NCI-H345 treated with DMSO at 0.1 percent for 48 hours (cell line): ENCODE data around the gene TEDC1.

ENCODE experiments used
- DNase-seq: peaks from one replicate; lab custom pipeline; 2025; ENCODE audit not compliant: unreplicated experiment; lab: John Stamatoyannopoulos, UW

Gene TEDC1

GRCh38 chr14:105456736-105457617 is 34.1 kb upstream of the TEDC1 start:
- no peak for DNase-seq

GRCh38 chr14:105458010-105458409 is 33.0 kb upstream of the TEDC1 start:
- DNase-seq: no peak

DNA sequence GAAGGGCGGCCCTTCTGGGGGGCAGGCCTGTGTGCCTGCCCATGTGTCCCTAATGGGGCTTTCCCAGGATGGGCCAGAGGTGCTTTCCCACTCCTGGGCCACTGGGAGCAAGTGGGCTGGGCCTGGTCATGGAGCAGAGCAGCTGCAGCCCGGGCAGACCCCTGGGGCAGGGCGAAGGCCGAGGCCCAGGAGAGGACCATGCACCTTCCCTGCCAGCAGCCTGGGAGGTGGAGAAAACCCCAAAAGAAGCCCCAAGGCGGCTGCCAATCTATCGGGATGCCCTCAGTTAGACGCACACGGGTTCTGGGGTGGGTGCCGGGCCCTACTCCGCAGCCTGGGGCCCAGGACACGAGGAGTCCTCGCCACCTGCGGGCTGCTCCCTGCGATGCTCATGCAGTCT is 32.5 kb upstream of the TEDC1 start:
- no peak for DNase-seq

GRCh38 chr14:105460116-105460515 is 30.9 kb upstream of the TEDC1 start:
- no peak for DNase-seq

- DNase-seq: no peak
Observed at GRCh38 chr14:105460616-105461015, 30.4 kb upstream of the TEDC1 start.

- no peak for DNase-seq
Observed at GRCh38 chr14:105461903-105462302, 29.1 kb upstream of the TEDC1 start.

GRCh38 chr14:105464501-105464900 is 26.5 kb upstream of the TEDC1 start:
- DNase-seq: no peak

DNA sequence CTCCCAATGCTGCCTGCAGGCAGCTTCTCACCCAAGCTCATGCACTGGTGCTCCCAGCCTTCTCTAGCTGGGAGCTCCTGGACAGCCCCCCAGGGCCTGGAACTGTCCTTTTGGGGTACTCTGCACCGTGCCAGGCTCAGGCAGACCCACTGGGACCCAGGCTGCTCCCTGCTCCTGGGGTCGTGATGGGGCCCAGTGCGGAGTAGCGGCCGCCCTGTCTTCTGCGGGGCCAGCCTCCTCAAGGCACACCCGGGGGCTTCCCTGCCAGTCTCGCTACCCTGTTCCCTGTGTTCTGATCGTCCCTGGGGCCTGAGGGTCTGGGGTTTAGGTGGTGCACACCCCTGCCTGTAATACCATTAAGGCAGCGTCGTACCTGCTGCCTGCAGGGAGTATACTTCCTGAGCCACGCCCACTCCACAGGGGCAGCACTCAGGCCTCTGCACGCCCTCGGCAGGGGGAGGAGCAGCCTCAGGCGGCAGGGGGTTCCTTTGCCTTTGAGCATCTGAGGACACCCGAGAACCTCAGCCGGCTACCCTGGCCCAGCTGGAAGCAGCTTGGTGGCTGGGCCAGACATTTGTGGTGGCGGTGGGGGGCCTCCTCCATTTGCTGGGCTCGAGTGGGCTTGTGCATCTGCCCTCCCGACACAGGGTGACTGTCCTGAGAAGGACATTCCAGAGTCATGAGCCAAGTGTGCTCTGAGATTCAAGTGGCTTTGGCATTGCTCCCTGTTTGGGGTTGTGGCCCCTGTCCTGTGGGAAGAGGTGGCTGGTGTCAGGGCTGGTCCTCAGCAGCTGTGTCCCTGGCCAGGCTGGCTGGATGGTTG is 25.6 kb upstream of the TEDC1 start:
- DNase-seq: peak; percentile 61

DNA sequence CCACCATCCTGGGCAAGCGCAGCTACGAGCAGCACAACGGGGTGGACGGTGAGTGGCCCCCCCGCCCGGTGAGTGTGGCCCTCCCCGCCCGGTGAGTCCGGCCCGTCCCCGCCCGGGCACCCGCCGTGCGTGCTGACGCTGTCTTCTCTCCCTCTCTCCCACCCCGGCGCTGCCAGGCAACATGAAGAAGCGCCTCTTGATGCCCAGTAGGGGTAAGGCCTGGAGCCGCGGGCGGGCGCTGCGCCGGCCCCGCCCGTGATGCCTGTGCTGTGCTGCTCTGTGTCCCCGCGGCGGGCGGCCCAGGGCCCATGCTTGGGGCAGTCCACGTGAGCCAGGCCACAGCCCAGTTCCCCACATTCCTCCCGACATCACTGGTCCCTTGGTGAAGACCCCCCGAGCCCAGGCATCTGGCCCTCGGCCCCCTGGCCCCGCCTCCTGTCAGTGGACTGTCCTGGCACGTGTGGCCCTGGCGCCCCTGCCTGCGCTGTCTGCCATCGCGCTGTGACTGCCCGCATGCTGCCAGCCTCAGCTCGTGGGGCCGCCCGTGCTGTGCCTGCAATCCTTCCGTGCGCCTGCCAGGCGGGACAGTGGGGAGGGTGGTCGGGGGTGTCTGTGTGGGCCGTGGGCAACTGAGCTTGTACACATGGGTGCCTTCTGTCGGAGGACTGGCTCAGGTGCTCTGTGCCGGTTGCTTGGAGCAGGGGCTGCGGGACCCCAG is 24.4 kb upstream of the TEDC1 start:
- no peak for DNase-seq

DNA sequence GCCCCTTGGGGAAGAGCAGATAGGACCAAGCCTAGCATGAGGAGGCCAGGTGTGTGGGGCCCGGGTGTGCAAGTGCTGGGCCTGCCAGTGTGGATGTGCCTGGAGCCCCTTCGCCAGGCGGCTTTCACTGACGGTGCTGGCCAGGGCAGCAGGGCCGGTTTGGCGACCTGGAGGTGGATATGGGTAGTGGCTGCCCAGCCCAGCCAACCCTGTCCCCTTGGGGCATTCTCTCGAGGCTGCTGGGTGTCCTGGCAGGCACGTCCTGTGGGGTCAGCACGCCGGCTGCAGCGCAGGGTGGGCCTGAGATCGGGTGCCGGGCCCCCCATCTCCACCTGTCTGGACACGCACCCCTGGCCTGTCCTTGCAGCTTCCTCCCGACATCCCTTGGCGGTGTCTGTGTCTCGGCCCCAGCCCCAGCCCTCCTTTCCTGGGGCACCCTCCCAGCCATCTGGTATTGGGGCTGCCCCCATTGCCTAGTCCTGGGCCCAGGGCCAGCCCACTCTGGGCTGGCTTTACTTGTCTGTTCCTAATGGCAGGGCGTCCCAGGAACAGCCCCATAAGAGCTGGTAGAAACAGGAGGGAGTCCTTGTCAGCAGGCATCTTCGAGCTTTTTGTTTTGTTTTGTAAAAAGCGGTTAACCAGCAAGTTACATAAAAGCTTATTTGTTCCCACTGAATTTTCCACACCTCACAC is 23.7 kb upstream of the TEDC1 start:
- DNase-seq: no peak

DNA sequence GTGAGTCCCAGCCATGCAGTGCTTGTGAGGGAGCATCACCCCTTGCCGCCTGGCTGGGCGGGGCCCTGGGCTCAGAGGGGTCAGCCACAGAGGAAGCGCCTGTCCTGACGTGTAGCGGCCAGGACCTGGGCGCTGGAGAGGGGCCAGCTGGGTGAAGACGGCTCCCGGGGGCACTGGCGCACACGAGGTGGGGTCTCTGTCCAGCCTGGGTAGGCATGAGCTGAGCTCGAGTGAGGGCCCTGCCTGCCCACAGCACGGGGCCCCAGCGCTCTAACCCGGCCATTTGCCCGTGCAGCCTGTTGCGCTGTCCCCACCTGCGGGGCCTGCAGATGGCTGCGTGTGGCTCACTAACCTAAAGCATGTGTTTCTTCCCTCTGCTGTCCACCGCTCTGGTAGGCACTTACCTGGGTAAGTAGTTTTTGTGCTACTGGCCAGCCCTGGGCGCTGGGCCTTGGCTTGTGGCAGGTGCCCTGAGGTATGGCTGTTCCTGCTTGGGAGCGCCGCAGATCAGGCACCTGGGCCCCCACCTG is 23.0 kb upstream of the TEDC1 start:
- no peak for DNase-seq

DNA sequence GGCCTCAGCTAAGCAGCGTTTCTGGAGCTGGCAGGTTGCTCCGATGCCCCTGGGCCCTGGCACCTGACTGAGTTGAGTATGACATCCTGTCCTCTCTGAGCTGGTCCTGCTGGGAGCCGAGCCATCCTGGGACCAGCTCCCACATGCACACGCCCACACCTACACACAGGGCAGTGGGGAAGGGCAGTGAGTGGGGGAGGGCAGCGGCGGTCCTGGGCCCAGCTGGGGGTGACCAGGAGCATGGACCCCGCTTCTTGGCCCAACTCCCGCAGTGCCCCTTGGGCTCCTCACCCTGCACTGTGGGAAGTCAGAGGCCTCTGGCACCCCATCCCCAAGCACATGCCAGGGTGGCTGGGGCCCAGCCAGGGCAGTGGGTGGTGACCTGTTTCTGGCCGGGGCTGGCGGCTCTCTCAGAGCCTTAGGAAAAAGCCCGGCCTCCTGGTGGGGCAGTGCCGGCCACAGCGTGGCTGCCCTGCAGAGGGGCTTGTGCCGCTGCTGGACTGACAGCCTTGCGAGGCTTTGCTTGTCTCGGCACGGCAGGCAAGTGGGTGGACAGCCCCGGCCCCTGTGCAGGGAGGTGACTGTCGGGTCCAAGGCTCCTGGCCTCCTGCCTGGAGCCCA is 22.3 kb upstream of the TEDC1 start:
- DNase-seq: no peak

DNA sequence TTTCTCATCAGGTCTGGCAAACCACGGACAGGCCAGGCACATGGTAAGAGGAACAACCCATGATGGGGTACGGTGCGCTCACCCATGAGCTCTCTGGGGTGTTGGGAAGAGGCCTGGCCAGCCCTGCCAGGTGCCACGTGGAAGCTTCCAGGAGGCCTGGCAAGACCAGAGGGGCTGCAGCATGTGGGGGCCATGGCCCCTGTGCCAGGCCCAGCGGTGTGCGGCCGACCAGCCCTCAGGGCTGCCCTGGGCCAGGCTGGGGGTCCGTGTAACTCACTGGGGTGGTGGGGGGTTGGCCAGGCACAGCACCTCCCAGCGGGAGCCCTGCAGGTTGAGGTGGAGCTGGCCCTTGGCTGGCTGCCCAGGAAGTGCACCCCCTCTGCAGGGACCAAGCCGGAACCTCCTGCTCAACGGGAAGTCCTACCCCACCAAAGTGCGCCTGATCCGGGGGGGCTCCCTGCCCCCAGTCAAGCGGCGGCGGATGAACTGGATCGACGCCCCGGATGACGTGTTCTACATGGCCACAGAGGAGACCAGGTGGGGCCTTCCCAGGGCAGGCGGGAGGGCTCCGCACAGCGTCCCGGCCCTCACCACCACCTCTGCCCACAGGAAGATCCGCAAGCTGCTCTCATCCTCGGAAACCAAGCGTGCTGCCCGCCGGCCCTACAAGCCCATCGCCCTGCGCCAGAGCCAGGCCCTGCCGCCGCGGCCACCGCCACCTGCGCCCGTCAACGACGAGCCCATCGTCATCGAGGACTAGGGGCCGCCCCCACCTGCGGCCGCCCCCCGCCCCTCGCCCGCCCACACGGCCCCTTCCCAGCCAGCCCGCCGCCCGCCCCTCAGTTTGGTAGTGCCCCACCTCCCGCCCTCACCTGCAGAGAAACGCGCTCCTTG is 21.3 kb upstream of the TEDC1 start:
- DNase-seq: no peak

DNA sequence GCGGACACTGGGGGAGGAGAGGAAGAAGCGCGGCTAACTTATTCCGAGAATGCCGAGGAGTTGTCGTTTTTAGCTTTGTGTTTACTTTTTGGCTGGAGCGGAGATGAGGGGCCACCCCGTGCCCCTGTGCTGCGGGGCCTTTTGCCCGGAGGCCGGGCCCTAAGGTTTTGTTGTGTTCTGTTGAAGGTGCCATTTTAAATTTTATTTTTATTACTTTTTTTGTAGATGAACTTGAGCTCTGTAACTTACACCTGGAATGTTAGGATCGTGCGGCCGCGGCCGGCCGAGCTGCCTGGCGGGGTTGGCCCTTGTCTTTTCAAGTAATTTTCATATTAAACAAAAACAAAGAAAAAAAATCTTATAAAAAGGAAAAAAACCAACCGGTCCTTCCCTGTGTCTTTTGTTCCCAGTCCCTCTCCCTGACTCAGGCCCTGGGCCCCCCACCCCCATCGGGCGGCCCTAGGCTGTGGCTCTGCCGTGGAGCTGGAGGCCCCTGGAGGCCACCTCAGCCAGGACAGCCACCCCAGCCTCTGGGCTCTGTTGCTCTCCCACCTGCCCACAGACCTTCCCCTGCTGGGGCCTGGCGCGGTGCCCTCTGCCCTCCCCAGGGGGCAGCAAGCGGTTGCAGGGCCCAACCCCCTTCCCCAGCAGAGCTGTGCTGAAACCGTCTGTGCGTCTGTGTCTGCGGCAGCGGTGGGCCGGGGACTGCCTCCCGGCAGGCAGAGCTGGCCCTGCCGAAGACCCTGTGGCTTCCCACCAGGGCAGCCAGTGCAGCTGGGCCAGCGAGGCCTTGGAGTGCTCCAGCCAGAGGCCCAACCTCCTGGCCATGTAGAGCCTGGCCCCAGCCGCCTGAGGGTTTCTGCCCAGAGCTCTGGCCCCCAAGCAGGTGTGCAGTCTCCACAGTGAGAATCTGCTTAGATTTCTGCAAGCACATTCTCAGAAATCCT is 20.4 kb upstream of the TEDC1 start:
- DNase-seq: peak; percentile 79

- DNase-seq: no peak
Observed at GRCh38 chr14:105471297-105471821, 19.7 kb upstream of the TEDC1 start.

DNA sequence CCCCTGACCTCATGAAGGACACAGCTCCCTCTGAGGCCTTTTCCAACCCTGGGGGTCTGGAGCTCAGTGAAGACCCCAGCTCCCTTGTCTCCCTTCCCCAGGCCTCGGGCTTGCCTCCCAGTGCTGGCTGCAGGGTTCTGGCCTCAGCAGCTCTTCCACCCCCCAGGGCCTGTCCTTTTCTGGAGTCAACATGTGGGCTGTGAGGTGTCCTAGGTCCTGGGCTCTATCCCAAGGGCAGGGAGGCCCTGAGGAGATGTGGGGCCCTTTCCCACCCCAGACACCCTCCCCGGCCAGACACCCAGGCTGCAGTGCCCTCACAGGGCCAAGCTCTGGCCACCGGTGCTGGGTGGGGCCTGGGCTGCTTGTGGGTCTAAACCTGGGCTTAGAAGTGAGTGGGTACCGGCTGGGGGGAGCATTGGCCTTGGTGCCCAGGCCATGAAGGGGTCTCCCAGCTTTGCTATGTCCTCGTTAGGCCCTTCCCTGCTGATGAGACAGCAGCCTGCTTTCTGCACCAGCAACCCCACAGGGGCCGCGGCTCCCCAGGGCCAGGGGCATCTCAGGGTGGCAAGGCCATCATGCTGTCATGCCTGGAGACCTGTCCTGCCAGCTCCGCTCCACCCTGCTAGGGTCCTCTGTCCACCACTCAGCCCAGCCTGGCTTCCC is 19.1 kb upstream of the TEDC1 start:
- DNase-seq: no peak

GRCh38 chr14:105472486-105472991 is 18.5 kb upstream of the TEDC1 start:
- no peak for DNase-seq
